AG04450 (cell line): ENCODE data around the gene NRG3. TPM values are rescaled to one million over a fixed set of nuclear protein-coding genes. Genes with fewer than 3 reads are reported as not detected.

Experiments used
- CTCF ChIA-PET: fragments of 300-600, 350-600 bp; formaldehyde crosslinking; extraction: SDS; loops from one replicate; lab custom pipeline; 2022; ENCODE audit warnings: antibody characterized with exemption, inconsistent platforms; lab: Charles Lee
- POLR2A ChIA-PET: fragments of 350-600 bp; formaldehyde crosslinking; extraction: SDS; loops from one replicate; lab custom pipeline; 2021; ENCODE audit warnings: antibody characterized with exemption, inconsistent platforms; lab: Yijun Ruan, JAX
- DNase-seq: peaks from one replicate; pipeline ENCODE4 v3.0.0-alpha.2; 2011; ENCODE audit warnings: low read depth, low spot score
- H3K27ac ChIP-seq: one replicate; pipeline ENCODE4 v1.5.1; 2012; ENCODE audit warnings: low read depth, low read length, control low read depth
- H3K27me3 ChIP-seq: one replicate; pipeline ENCODE4 v1.6.0; 2012; ENCODE audit warnings: low read length; ENCODE audit not compliant: control insufficient read depth, insufficient read depth
- H3K4me3 ChIP-seq: 2 replicates; pipeline ENCODE4 v1.5.1; 2011; ENCODE audit warnings: mild to moderate bottlenecking, low read depth, low read length, control low read depth
- H3K9me3 ChIP-seq: 2 replicates; pipeline ENCODE4 v1.5.1; 2012; ENCODE audit warnings: low read length; ENCODE audit not compliant: control insufficient read depth, insufficient read depth
- CTCF ChIP-seq: IDR thresholded peaks from 2 replicates; pipeline ENCODE4 v1.5.1; 2011; ENCODE audit warnings: low read depth, low read length, control low read depth, inconsistent platforms
- polyA plus RNA-seq: library from polyadenylated mRNA; depleted of rRNA; stranded (reverse); fragments of >200 nt; gene quantifications from 2 replicates; pipeline ENCODE4 v1.2.3, GENCODE V29; 2011

Gene NRG3
- polyA plus RNA-seq, 1 experiment = not detected

GRCh38 chr10:82192665-82193064 is 317.7 kb downstream of the NRG3 start:
- ChIA-PET CTCF (no interaction called here), POLR2A (no interaction called here)
- H3K4me3 ChIP-seq = no peak overlapping the region
- no peak for TF ChIP-seq CTCF
- H3K27ac ChIP-seq = no peak overlapping the region
- peaks cover 13% of the 10 kb centered on the region for H3K9me3 ChIP-seq
- no peak for DNase-seq
- no peaks in the 10 kb centered on the region for H3K27me3 ChIP-seq

- no peak for DNase-seq
- Histone ChIP-seq H3K27me3 (no peaks in the 10 kb centered on the region), H3K27ac (no peak overlapping the region), H3K4me3 (no peak overlapping the region), H3K9me3 (peaks cover 11% of the 10 kb centered on the region)
- ChIA-PET POLR2A (no interaction called here), CTCF (no interaction called here)
- TF ChIP-seq CTCF = no peak
Measured at GRCh38 chr10:82194419-82194818, 319.4 kb downstream of the NRG3 start.

- H3K9me3 ChIP-seq = no peaks in the 10 kb centered on the region; the same call in 1 of the 2 replicates
- no peak for DNase-seq
- no peak overlapping the region for H3K27ac ChIP-seq
- no peaks in the 10 kb centered on the region for H3K27me3 ChIP-seq
- H3K4me3 ChIP-seq = no peak overlapping the region
- no peak for TF ChIP-seq CTCF
- ChIA-PET POLR2A (no interaction called here), CTCF (no interaction called here)
Measured at GRCh38 chr10:82206831-82207230, 331.8 kb downstream of the NRG3 start.

GRCh38 chr10:82208726-82209125 is 333.7 kb downstream of the NRG3 start:
- DNase-seq = no peak
- ChIA-PET CTCF (no interaction called here), POLR2A (no interaction called here)
- TF ChIP-seq CTCF = no peak
- Histone ChIP-seq H3K27ac (no peak overlapping the region), H3K9me3 (no peaks in the 10 kb centered on the region; the same call in 1 of the 2 replicates), H3K4me3 (no peak overlapping the region), H3K27me3 (no peaks in the 10 kb centered on the region)

- CTCF ChIA-PET = no interaction called here
- H3K9me3 ChIP-seq = no peaks in the 10 kb centered on the region; the same call in 1 of the 2 replicates
Measured at GRCh38 chr10:82210331-82210730, 335.3 kb downstream of the NRG3 start.

More at GRCh38 chr10:82210331-82210730, 335.3 kb downstream of the NRG3 start:
- no peak overlapping the region for H3K27ac ChIP-seq
- H3K27me3 ChIP-seq = no peaks in the 10 kb centered on the region
- H3K4me3 ChIP-seq = no peak overlapping the region
- no peak for DNase-seq
- no peak for TF ChIP-seq CTCF
- POLR2A ChIA-PET = no interaction called here
